GM12801 (cell line): ENCODE data around the gene TBC1D1.

Source experiments
- TF ChIP-seq, protein P1 (sequence below): IDR thresholded peaks from one replicate; pipeline ENCODE4 v1.5.1; 2011; ENCODE audit warnings: control low read depth; ENCODE audit not compliant: insufficient read length; ENCODE audit errors: extremely low read depth

TBC1D1 gene

DNA sequence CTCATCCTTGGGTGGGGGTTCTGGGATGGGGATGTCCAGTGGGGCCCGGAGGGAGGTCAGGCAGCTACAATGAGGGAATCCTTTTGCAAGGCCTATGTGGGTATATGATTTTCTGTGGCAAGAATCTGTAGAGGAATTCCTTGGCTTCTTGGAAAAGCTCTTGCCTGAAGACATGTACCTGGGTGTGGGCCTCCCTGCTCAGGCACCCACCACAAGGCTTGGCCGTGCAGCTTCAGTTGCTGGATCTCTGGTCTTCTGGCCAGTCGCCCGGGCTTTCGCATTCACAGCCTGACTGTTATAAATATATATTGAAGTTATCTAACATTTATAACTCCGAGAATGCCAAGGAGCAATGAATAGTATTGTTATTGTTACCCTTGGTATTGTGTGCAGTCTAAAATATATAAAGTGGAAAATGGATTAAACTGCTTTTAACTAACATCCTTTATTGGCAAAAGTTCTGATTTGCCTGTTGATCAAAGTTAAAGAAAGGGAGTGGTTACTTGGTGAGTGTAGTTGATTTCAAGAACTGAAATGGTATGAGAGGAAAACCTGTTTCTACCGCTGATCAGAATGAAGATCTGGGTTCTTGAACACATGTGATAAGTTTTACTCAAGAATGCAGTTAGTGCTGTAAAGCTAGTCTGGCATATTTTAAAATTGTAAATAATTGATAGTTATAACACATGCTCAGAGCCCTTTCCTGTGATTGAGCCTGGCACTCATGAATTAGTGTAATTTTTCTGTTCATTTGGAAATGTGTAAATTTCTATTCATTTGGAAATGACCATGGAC, 105.3 kb downstream of the TBC1D1 start:
- TF ChIP-seq, protein P1, sequence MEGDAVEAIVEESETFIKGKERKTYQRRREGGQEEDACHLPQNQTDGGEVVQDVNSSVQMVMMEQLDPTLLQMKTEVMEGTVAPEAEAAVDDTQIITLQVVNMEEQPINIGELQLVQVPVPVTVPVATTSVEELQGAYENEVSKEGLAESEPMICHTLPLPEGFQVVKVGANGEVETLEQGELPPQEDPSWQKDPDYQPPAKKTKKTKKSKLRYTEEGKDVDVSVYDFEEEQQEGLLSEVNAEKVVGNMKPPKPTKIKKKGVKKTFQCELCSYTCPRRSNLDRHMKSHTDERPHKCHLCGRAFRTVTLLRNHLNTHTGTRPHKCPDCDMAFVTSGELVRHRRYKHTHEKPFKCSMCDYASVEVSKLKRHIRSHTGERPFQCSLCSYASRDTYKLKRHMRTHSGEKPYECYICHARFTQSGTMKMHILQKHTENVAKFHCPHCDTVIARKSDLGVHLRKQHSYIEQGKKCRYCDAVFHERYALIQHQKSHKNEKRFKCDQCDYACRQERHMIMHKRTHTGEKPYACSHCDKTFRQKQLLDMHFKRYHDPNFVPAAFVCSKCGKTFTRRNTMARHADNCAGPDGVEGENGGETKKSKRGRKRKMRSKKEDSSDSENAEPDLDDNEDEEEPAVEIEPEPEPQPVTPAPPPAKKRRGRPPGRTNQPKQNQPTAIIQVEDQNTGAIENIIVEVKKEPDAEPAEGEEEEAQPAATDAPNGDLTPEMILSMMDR, result no peak

DNA sequence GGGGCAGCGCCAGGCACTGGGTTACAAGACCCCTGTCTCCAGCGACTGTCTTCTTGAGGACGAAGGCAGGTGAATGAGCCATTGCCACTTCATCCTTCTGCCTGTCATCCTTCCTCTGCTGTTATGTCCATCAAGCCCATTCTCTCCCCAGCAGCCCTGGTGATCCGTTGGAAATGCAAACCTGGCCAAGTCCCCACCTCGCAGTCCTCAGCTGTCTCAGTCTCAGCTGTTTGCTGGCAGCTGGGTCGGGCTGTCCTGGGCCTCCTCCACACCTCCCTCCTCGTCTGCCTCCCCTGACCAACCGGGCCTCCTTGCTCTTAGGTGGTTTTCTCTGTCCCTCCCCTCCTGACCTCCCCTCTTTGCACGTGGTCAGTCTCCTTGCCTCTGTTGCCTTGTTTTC, 107.3 kb downstream of the TBC1D1 start:
- TF ChIP-seq, protein P1, result no peak

DNA sequence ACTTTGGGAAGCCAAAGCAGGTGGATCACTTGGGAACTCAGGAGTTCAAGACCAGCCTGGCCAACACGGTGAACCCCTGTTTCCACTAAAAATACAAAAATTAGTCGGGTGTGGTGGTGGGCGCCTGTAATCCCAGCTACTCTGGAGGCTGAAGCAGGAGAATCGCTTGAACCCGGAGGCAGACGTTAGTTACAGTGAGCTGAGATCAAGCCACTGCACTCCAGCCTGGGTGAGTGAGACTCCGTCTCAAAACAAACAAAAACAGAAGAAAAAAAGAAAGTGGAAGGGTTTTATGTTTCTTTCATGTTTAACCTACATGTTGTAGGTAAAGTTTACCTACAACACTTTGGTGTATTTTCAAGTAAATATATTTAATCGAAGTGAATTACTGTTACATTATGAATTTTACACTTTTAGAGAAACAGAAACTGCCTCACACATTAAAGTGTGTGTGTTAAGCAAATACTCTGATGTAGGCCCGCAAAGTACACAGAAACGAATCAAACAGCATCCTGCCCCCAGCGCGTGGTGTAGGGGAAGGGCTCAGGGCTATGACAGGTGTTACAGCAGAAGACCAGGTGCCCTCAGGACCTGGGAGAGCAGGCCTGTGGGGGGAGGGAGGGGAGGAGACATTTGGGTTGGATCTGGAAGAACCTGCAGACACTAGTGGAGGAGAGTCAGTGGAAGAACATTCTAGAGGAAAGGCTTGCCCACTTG, 108.3 kb downstream of the TBC1D1 start:
- TF ChIP-seq, protein P1, result no peak

DNA sequence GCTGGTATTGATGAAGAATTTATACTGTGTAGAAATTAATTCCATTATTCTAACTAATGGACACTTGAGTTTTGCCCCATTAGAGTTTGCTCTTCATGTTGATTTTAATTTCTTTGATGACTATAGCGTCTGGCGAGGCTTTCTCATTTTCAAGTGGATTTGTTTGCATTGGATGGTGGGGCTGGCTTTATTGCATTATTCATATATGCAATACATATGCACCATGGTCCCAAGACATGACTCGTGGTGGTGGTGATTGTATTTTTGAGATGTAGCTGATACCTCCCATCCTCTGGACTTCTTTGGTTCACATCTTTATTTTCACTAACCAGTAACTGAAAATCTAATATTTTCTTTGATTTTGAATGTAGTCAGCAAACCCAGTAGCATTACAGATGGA, 109.1 kb downstream of the TBC1D1 start:
- TF ChIP-seq, protein P1, result no peak

DNA sequence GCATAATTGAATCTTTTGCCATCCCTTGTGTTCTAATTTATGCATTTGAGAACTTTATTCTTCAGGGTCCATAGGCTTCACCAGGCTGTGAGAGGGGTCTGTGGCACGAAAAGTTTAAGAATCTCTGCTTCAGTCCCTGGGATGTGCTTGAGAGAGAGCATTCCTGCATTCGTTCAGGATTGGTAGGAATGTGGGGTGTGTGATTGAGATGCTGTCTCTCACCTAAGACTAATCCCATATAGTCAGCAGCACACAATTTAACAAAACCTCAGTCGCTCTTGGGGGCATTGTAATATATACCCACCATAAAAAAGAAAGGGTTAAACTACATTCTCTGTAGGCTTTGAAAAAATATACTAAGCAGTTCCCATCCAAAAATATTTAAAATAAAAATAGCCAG, 111.0 kb downstream of the TBC1D1 start:
- TF ChIP-seq, protein P1, result no peak

DNA sequence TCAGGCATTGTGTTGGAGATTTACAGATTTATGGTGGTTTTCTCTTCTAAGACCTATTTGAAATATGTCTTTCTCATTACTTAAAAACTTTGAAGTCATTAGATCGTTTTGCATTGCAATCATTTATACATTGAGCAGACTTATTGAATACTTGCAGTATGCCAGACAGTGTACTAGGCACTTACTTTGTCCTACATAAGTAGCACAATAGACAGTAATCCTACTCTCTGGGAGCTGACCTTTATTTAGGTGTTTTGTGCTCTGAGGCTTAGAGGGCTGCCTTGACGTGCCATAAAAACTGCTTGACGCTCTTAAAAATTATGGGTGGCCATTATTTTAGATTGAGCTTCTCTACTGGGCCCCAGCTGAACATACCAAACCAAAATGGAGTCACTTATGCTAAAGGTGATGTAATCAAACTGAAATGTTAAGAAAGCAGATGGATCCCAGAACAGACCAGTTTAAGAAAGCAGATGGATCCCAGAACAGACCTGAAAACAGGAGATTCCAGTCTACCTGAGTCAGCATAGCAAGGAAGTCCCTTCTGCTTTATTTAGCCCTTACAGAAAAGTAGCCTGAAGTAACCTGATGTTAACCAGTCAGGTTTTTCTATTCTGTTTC, 111.7 kb downstream of the TBC1D1 start:
- TF ChIP-seq, protein P1, result no peak

DNA sequence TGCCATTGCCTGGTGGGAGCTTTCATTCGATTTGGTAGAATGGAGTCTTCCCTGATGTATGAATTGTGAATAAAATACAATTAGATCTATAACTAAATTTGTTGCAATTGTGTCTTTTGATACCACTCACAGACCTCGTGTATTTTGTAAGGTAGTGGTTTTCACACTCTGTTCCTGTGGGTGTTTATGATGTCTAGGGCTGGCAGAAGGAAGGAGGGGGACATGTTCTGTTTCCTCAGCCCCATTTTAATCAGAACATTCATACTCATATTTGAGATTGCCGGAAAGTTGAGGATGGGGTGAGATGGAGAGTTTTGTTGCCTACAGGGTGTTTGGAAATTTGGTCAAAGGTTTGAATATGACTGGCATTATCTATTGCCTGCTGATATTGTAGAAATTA, 112.2 kb downstream of the TBC1D1 start:
- TF ChIP-seq, protein P1, result no peak
